Brain microvascular endothelial cell (primary cell): Measurements from ENCODE around the gene JAKMIP3.

ENCODE experiments used
- DNase-seq: peaks from one replicate; pipeline ENCODE4 v3.0.0-alpha.2; 2020
- H3K27ac ChIP-seq: fragments of 250-450 bp; sonication (Bioruptor Pico); 2 replicates; pipeline ENCODE4 v1.5.1; 2020; ENCODE audit warnings: mild to moderate bottlenecking, moderate library complexity
- H3K27me3 ChIP-seq: fragments of 250-450 bp; sonication (Bioruptor Pico); replicated peaks from 2 replicates; pipeline ENCODE4 v1.5.1; 2020; ENCODE audit warnings: mild to moderate bottlenecking
- H3K36me3 ChIP-seq: fragments of 250-450 bp; sonication (Bioruptor Pico); replicated peaks from 2 replicates; pipeline ENCODE4 v1.5.1; 2020; ENCODE audit warnings: mild to moderate bottlenecking
- H3K4me3 ChIP-seq: 2 replicates; pipeline ENCODE4 v1.5.1; 2011; ENCODE audit warnings: low read depth, mild to moderate bottlenecking, control low read depth, low read length, moderate library complexity
- in situ Hi-C: cut with HindIII; loops from 2 replicates; pipeline ENCODE4 v1.10.0; 2017; ENCODE audit warnings: low sequenced_read_pairs, low pct_ligation_motif_present
- TF ChIP-seq, protein P1 (sequence below): IDR thresholded peaks from 2 replicates; pipeline ENCODE4 v1.5.1; 2011; ENCODE audit warnings: low read depth, mild to moderate bottlenecking, moderate library complexity, low read length, control low read depth, inconsistent platforms; ENCODE audit errors: missing control alignments

The JAKMIP3 gene

DNA sequence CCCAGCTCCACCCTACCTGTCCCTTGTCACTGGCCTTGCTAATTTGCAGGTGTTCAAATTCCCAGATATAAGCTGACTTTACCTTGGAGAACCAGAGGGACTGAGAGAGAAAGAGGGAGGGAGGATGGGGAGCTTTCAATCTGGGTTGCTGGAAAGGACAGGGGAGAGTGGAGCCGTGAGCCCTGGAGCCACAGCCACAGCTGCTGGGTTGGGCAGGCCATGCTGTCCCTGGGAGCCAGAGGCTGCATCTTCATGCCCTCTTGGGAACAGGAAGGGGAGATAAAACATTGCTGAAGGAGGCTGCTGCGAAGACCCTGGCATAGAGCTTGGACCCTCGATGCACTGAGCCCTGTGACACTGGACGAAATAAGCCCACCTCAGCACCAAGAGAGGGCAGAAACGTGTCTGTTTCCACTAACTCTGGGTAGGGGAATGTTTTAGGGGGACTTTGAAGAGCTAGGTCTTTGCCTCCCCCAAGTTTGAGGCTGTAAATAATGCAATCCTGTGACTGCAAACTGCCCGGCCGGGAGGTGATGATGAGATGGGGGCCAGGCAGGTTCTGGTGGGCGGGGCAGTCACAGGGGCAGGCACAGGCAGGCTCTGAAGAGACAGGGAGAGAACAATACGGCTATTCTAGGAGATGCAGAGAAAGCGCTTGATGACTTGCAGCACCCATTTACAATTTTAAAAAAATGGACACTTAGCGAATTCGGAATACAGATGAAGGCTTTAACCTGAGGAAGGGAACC lies 5.8 kb upstream of the JAKMIP3 start:
- Histone ChIP-seq H3K27ac (no peak overlapping the region), H3K4me3 (no peak overlapping the region), H3K36me3 (no peaks in the 10 kb centered on the region), H3K27me3 (no peaks in the 10 kb centered on the region)
- in situ Hi-C loops, result no loop called here
- TF ChIP-seq, protein P1, sequence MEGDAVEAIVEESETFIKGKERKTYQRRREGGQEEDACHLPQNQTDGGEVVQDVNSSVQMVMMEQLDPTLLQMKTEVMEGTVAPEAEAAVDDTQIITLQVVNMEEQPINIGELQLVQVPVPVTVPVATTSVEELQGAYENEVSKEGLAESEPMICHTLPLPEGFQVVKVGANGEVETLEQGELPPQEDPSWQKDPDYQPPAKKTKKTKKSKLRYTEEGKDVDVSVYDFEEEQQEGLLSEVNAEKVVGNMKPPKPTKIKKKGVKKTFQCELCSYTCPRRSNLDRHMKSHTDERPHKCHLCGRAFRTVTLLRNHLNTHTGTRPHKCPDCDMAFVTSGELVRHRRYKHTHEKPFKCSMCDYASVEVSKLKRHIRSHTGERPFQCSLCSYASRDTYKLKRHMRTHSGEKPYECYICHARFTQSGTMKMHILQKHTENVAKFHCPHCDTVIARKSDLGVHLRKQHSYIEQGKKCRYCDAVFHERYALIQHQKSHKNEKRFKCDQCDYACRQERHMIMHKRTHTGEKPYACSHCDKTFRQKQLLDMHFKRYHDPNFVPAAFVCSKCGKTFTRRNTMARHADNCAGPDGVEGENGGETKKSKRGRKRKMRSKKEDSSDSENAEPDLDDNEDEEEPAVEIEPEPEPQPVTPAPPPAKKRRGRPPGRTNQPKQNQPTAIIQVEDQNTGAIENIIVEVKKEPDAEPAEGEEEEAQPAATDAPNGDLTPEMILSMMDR, result no peak
- DNase-seq, result no peak

DNA sequence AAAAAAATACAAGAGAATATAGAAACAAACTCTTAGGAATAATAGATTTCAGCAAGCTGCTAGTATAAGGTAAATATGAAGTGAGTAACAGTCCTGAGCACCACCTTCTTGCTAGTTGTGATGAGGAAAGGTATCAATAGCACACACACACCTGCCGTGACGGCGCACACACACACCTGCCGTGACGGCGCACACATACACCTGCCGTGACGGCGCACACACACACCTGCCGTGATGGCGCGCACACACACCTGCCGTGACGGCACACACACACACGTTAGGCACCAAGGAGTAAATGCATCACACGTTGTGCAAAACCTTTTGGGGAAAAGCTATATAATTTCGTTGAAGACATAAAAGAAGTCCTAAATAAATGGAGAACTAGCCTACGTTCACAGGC lies 4.7 kb upstream of the JAKMIP3 start:
- H3K27me3 ChIP-seq, result no peaks in the 10 kb centered on the region
- no peak overlapping the region for H3K4me3 ChIP-seq
- TF ChIP-seq, protein P1, result no peak
- in situ Hi-C loops, result no loop called here
- no peak for DNase-seq
- H3K27ac ChIP-seq, result no peak overlapping the region
- no peaks in the 10 kb centered on the region for H3K36me3 ChIP-seq

DNA sequence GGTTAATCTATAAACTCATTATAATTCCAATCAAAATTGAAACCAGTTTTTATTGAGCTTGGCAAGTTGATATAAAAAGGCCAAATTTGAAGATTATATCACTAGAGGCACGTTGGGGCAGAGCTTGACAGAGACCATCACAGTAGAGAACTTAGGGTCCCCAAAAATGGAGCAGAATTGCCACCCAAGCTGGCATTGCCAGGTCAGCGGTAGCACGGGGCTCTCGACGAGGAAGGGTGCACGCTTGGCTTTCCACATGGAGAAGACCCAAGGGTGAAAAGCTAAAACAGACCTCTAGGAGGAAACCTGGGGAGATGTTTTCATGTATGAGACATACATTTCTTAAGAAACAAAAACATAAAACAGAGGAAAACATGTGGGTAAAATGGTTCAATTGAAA lies 4.3 kb upstream of the JAKMIP3 start:
- no peak overlapping the region for H3K27ac ChIP-seq
- DNase-seq, result no peak

DNA sequence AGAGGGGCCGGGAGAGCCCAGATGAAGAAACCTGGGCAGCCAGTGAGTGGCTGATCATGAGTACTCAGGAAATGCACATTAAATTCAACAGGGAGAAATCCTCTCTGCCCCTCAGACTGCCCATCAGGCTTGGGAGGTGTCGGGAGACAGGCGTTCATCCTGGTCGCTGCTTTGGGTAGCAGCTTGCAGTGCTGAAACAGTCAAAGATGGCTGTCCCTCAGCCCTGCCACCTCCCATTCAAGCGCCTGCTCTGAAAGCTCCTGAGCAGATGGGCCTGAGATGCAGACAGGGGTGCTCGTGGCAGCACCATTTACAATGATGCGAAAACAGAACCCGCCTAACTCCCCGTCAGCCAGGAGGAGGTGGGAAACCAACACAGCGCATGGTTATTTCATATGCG lies 3.6 kb upstream of the JAKMIP3 start:
- TF ChIP-seq, protein P1, result no peak
- Histone ChIP-seq H3K36me3 (no peaks in the 10 kb centered on the region), H3K4me3 (no peak overlapping the region), H3K27ac (no peak overlapping the region), H3K27me3 (no peaks in the 10 kb centered on the region)
- no peak for DNase-seq
- in situ Hi-C loops, result no loop called here

More for the DNA sequence above, 4.3 kb upstream of the JAKMIP3 start:
- Histone ChIP-seq H3K27me3 (no peaks in the 10 kb centered on the region), H3K36me3 (no peaks in the 10 kb centered on the region), H3K4me3 (no peak overlapping the region)
- in situ Hi-C loops, result no loop called here
- TF ChIP-seq, protein P1, result no peak

DNA sequence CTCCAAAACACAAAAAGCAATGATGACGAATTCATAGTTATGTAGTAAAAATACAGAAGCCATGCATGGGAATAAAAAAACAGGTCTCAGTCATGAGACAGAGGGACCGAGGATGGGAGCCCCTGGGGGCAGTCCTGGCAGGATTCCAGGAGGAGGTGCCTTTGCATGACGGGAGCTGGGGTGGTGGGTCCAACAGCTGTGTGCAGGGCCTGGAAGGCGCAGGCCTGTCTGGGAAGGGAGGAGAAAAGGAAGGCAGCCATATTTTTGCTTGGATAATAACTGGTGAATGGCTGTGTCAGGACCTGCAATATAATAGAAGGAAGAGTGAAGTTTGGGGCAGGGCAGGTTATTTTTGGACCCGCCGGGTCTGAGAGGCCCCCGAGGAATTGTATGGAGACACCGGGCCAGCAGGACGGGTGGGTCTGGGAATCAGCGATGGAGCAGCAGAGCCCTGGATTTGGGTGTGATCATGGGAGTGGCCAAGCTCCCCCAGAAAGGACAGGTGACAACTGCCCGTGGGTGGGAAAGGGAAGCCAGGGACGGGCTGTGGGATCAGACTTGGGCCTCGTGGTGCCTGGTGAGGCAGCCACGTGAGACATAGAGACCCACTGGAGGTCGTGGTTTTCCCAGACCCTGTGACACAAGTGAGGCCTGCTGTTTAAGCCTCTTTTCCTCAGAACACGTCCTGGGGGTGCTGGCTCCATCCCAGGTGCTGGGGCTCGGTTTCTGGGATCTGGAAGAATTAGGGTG lies 2.9 kb upstream of the JAKMIP3 start:
- TF ChIP-seq, protein P1, result no peak
- in situ Hi-C loops, result no loop called here
- no peaks in the 10 kb centered on the region for H3K27me3 ChIP-seq

More for the DNA sequence above, 2.9 kb upstream of the JAKMIP3 start:
- Histone ChIP-seq H3K4me3 (no peak overlapping the region), H3K36me3 (no peaks in the 10 kb centered on the region), H3K27ac (no peak overlapping the region)
- DNase-seq, result no peak
